Measurements from ENCODE around the gene RECQL.
"Not testable (repeated sequence)": the region's sequence is repeated elsewhere in the genome, so short reads cannot be mapped to it uniquely, and the experiment has no call there.

RECQL gene

DNA sequence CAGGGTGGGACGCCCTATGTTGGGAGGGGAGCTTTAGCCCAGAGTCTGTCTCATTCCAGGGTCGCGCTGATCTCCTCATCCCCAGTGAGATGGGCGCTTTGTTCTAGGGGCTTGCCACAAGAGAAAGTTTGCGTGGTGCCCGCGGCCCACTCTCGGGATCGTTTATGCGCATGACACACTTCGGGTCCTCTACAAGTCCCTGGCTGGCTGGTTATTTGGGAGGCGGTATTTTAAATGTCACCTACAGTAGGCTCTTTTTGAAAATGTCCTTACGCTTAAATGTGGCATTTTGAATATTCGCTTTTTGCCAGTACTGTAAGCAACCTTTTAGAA, 695 bp upstream of the RECQL start:
- DNase-seq (ENCODE audit: low read depth) = peak; percentile 13

- DNase-seq (ENCODE audit: low read depth) = no peak
These were observed 613 bp downstream of the RECQL start for GRCh38 chr12:21500786-21501257.

DNA sequence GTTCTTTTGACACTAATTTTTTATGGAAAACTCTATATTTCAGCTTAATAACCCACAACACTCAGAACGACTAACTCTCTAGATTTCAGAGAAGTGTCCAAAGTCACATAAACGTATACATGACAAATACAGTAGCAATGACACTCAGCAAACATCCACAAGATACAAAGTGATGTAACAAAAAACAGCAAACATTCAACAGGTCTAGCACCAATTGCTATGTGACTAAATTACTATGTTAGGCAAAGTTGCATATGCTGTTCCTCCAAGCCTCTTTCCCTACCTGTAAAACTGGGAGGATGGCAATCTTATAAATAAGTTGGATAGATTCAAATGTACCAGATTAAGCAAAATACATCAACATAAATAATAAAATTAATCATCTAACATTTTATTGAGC, 1.7 kb downstream of the RECQL start:
- no peak for DNase-seq (ENCODE audit: low read depth)

GRCh38 chr12:21485998-21486397, 15.4 kb downstream of the RECQL start:
- DNase-seq (ENCODE audit: low read depth) = no peak

DNA sequence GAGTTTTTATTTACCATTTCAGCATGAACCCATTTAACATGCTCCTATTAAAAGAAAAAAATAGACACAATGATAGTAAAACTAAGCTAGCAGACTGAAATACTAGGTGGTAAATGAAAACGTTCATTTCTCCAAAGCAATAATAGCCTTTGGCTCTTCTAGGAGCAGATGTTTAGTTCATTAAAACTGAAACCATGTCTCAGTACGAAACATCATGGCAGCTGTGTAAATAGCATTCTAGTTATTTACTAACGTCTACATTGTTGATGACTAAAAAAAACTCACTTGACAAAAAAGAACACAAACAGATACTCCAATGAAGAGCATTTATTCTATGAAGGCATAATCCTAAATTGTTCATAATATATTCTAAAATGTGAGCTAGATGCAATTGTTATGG, 17.9 kb downstream of the RECQL start:
- DNase-seq (ENCODE audit: low read depth) = no peak

DNA sequence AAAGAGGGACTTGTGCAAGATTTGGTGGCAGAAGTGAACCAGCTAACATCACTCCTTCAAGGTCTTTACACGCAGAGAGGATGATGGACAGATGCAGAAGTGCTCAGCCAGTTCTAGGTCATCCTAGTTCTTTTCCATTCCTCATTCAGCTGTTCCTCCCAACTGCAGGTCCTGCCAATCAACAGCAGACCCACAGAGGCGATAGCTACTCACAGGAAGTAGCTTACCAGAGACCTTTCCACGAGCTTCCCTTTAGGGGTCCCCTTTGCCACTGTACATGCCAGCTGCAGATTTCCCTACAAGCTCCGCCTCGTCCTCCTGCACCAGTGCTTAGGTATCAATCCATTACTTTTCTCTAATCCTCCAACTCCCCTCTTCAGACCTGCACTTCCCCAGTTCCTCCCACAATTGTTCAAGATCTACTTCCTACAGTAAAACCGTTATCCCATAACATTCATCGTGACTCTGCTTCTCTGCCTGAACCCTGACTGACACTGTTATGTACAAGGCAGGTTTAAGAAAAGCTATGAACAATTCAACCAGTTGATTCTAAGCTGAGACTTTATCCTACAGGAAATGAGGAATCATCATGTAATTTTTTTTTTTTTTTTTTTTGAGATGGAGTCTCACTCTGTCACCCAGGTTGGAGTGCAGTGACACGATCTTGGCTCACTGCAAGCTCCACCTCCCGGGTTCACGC, 22.5 kb downstream of the RECQL start:
- no peak for DNase-seq (ENCODE audit: low read depth)

GRCh38 chr12:21476949-21477348, 24.5 kb downstream of the RECQL start:
- no peak for DNase-seq (ENCODE audit: low read depth)

- DNase-seq (ENCODE audit: low read depth) = no peak
These were observed 25.9 kb downstream of the RECQL start for GRCh38 chr12:21475552-21475951.

GRCh38 chr12:21472197-21472823, 29.1 kb downstream of the RECQL start:
- DNase-seq (ENCODE audit: low read depth) = no peak

DNA sequence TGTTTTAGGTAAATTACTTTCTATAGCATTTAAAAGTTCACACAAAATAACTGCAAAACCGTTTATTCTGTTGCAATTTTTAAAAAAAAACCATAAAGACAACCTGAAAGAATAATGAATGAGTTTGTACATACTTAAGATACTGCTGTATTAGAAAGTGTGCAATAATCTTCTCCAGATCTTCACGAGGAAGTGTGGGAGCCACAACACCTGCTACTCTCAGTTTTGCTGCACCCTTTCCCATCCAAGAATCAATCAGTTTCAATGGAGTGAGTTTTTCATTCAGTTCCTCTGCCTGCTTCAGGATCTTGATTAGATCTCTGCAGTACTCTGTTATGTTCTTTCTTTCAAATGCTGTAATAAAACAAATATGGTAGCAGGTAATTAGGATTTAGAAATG, 30.1 kb downstream of the RECQL start:
- DNase-seq (ENCODE audit: low read depth) = no peak

DNA sequence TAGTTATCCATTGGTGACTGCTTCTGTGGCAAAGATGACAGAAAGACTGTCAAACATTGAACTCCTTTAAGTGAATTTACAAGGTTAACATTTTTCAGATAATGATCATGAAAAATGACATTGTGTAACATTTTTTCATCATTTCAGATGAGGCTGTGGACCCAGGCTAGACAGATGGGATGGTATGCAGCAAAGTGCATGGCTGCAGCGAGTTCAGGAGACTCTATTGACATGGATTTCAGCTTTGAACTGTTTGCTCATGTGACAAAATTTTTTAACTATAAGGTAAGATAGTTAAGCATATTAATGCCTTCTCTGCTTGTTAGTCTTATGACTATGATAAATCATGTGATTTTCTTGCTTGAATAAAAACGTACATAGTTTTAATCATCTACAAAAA, 34.1 kb downstream of the RECQL start:
- DNase-seq (ENCODE audit: low read depth) = not testable (repeated sequence)

GRCh38 chr12:21459474-21459873, 42.0 kb downstream of the RECQL start:
- no peak for DNase-seq (ENCODE audit: low read depth)

DNA sequence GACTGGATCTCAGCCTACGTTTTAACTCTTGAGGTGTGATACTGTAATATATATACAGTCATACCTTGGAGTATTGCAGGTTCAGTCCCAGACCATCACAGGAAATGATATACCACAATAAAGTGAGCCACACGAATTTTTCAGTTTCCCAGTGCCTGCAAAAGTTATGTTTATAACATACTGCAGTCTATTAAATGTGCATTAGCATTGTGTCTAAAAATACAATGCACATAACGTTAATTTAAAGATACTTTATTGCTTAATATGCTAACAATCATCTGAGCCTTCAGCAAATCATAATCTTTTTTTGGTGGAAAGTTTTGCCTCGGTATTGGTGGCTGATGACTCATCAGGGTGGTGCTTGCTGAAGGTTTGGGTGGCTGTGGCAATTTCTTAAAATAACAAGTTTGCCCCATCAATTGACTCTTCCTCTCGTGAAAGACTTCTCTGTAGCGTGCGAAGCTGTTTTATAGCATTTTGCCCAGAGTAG, 45.1 kb downstream of the RECQL start:
- DNase-seq (ENCODE audit: low read depth) = peak; percentile 31

GRCh38 chr12:21453312-21453852, 48.1 kb downstream of the RECQL start:
- no peak for DNase-seq (ENCODE audit: low read depth)

- no peak for DNase-seq (ENCODE audit: low read depth)
These were observed 49.9 kb downstream of the RECQL start for GRCh38 chr12:21451529-21451928.

DNA sequence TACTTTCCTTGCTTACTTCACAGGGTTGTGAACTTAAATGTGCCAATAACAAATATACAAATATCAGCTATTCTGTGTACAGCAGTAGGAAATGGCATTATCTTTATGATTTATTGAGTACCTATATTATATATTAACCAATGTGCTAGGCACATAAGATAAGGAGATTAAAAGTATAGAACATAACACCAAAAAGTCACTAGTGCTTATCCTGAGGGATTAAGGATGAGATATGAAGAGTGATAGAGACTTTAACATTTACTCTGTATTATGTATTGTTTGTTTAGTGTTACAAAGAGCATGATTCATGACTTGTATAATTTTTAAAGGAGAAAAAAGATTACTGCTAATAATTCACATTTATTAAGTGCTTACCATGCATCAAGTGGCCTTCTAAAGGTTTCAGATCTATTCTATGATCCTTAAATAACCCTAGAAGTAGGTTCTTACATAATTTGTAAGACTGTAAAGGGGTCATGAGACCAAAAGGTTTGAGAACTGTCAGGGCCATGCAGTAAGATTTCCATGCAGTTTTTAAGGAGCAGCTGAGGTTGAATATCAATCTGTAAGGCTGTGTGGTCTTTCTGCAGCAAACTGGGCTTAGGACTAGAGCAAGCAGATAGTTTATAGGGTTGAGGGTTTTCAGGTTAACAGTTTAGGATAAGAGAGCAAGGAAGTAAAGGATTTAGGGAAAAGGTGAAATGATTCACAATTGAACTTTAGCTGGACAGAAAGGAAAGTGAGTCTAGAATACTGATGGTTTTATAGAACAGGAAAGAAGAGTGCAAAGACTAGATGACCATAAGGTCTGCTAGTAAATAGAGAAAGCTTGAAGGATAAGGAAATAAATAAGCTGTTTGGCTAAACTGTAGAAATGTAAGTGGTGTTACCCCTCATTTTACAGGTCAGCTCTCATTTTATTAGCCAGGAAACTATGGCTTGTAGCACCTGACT, 57.0 kb downstream of the RECQL start:
- no peak for DNase-seq (ENCODE audit: low read depth)

DNA sequence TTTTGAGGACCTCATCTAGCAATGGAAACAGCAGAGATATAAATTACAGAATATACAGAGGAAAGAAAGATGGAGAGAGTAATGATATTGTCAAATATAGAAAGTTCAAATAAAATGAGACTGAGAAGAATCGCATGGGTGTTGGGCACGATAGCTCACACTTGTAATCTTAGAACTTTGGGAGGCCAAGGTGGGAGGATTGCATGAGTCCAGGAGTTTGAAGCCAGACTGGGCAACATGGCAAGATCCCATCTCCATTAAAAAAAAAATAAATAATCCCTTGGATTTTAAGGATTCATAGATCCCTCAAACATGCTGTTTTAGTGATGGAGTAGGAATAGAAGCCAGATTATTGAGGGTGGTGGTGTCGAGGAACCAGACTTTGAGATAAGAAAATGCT, 62.1 kb downstream of the RECQL start:
- DNase-seq (ENCODE audit: low read depth) = no peak

- DNase-seq (ENCODE audit: low read depth) = no peak
These were observed 62.8 kb downstream of the RECQL start for GRCh38 chr12:21438643-21439042.

GRCh38 chr12:21434699-21435098, 66.7 kb downstream of the RECQL start:
- DNase-seq (ENCODE audit: low read depth) = no peak

GRCh38 chr12:21433525-21433924, 67.9 kb downstream of the RECQL start:
- DNase-seq (ENCODE audit: low read depth) = no peak

DNA sequence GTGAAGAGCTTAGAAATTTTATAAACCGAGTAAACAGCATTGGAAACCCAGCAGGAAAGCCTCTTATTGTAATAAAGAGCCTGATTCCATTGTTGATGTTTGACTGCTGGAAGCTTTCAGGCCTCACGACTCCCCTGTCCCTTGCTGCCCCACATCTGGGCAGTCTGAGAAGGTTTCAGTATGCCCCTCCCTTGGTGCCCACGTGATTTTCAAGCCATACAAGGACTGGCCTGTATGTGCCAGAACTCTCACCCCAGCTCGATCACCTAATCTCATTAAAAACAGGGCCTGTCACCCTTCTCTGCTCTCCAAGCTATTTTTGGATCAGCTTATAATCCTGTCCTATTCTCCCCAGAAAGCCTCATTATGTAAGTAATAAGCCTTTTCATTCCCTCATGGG, 71.4 kb downstream of the RECQL start:
- no peak for DNase-seq (ENCODE audit: low read depth)

DNA sequence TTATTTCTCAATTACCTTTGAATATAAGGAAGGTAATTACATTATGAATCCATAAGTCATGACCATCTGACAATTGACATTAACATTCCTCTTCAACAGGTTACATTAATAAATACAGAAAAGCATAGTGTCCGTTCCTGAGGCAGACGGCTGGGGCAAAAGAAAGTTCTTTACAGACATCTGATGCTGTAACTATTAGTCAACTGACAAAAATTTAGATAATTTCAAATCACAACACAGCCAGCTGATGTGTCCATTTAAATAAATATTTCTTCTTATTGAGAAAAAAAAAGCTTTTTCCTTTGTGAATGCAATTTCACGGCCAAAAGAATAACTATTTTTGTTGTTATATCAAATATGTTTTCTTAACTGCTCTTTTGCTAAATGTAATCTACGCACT, 73.2 kb downstream of the RECQL start:
- no peak for DNase-seq (ENCODE audit: low read depth)

Data from stimulated activated CD4-positive, alpha-beta T cell treated with anti-CD3 and anti-CD28 coated beads, Interleukin-2, amount 100 ng/mL, for 4 hours (primary cell).